ENCODE measurements around the gene SDR9C7. TPM values are rescaled to one million over a fixed set of nuclear protein-coding genes. Genes with fewer than 3 reads are reported as not detected.
"Not testable (repeated sequence)": the region's sequence is repeated elsewhere in the genome, so short reads cannot be mapped to it uniquely, and the experiment has no call there.

Gene SDR9C7
- total RNA-seq, 2 experiments from 2014 or later, result not detected

DNA sequence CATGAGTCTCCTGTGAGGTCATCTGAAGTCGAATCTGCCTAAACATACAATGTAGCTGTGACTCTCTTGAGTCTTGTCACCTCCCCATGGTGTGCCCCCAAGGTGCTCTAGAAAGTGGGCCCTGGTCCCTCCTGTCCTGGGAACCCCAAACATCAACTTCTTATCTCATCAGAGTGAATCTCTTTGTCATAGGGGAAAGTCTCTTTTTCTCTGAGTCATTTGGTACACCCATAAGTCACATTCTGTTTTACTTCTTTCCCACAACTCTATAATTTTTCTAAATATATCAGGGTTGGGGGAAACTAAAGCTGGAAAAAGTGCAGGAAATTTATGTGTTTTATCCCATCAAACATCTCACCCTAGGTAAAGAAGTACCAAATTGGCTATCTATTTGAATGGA is 12.9 kb downstream of the SDR9C7 start:
- no TSS peak for BruUV-seq (replicated peaks)
- DNase-seq (ENCODE audit: low spot score), result no peak
- Histone ChIP-seq H3K9me3 (ENCODE audit: low read length) (no peaks in the 10 kb centered on the region), H3K9me2 (ENCODE audit: insufficient read depth, low read length) (no peaks in the 10 kb centered on the region), H3K4me3 (ENCODE audit: low read depth, low read length, poor library complexity, severe bottlenecking) (no peak overlapping the region), H3K36me3 (ENCODE audit: insufficient read depth, low read length) (no peaks in the 10 kb centered on the region), H2AFZ (ENCODE audit: low read length) (no peak overlapping the region), H3K4me2 (ENCODE audit: low read length) (no peak overlapping the region), H4K20me1 (ENCODE audit: insufficient read depth, low read length) (no peaks in the 10 kb centered on the region), H3K79me2 (ENCODE audit: insufficient read depth, low read depth, low read length) (no peaks in the 10 kb centered on the region), H3K27ac (ENCODE audit: low read depth, low read length, poor library complexity, severe bottlenecking) (no peak overlapping the region), H3K4me1 (ENCODE audit: insufficient read depth, low read length, poor library complexity, severe bottlenecking) (no peaks in the 10 kb centered on the region)
- no peak for TF ChIP-seq EZH2phosphoT487 (IDR thresholded peaks at IDR 0.05; ENCODE audit: borderline replicate concordance, low read depth, low read length)
- TF ChIP-seq, protein P1, sequence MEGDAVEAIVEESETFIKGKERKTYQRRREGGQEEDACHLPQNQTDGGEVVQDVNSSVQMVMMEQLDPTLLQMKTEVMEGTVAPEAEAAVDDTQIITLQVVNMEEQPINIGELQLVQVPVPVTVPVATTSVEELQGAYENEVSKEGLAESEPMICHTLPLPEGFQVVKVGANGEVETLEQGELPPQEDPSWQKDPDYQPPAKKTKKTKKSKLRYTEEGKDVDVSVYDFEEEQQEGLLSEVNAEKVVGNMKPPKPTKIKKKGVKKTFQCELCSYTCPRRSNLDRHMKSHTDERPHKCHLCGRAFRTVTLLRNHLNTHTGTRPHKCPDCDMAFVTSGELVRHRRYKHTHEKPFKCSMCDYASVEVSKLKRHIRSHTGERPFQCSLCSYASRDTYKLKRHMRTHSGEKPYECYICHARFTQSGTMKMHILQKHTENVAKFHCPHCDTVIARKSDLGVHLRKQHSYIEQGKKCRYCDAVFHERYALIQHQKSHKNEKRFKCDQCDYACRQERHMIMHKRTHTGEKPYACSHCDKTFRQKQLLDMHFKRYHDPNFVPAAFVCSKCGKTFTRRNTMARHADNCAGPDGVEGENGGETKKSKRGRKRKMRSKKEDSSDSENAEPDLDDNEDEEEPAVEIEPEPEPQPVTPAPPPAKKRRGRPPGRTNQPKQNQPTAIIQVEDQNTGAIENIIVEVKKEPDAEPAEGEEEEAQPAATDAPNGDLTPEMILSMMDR (conservative IDR thresholded peaks at IDR 0.05; ENCODE audit: low read length), result no peak
- CTCF ChIA-PET (ENCODE audit: unreplicated experiment), result interaction anchor here (0.5 kb wide), 1 partner anchor 88 kb away, joined by 3 read pairs; no protein-coding TSS in a partner anchor
- intact Hi-C loops (cut with micrococcal nuclease; ENCODE audit: unreplicated experiment), result no loop called here
- POLR2A ChIA-PET, result no interaction called here

DNA sequence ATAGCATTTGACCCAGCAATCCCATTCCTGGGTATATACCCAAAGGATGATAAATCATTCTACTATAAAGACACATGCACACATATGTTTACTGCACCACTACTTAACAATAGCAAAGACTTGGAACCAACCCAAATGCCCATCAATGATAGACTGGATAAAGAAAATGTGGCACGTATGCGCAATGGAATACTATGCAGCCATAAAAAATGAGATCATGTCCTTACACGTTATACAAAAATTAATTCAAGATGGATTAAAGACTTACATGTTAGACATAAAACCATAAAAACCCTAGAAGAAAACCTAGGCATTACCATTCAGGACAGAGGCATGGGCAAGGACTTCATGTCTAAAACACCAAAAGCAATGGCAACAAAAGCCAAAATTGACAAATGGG is 16.1 kb downstream of the SDR9C7 start:
- DNase-seq (ENCODE audit: low spot score); H3K79me2 ChIP-seq (ENCODE audit: insufficient read depth, low read depth, low read length); H3K36me3 ChIP-seq (ENCODE audit: insufficient read depth, low read length); H3K9me2 ChIP-seq (ENCODE audit: insufficient read depth, low read length); POLR2A ChIA-PET; H2AFZ ChIP-seq (ENCODE audit: low read length); H3K27ac ChIP-seq (ENCODE audit: low read depth, low read length, poor library complexity, severe bottlenecking); BruUV-seq (replicated peaks); H3K4me3 ChIP-seq (ENCODE audit: low read depth, low read length, poor library complexity, severe bottlenecking); CTCF ChIA-PET (ENCODE audit: unreplicated experiment); H4K20me1 ChIP-seq (ENCODE audit: insufficient read depth, low read length); intact Hi-C loops (cut with micrococcal nuclease; ENCODE audit: unreplicated experiment); H3K9me3 ChIP-seq (ENCODE audit: low read length); H3K4me2 ChIP-seq (ENCODE audit: low read length); H3K4me1 ChIP-seq (ENCODE audit: insufficient read depth, low read length, poor library complexity, severe bottlenecking): not testable (repeated sequence)

DNA sequence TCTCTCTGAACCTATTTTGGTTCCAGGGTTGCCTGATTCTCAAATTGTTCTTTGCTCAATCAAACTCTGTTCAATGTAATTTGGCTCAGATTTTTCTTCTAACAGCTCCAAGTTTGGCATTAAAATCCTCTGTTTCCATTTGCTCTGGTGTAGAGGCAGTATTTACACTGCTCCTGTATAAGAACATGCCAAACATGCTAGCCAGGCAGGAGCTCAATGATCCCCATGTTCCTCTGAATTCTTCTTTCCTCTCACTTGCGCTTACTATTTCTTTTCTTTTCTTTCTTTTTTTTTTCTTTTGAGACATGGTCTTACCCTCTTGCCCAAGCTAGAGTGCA is 17.2 kb downstream of the SDR9C7 start:
- Histone ChIP-seq H3K4me1 (ENCODE audit: insufficient read depth, low read length, poor library complexity, severe bottlenecking) (no peaks in the 10 kb centered on the region), H3K9me3 (ENCODE audit: low read length) (no peaks in the 10 kb centered on the region), H2AFZ (ENCODE audit: low read length) (no peak overlapping the region), H3K9me2 (ENCODE audit: insufficient read depth, low read length) (no peaks in the 10 kb centered on the region), H4K20me1 (ENCODE audit: insufficient read depth, low read length) (no peaks in the 10 kb centered on the region), H3K27ac (ENCODE audit: low read depth, low read length, poor library complexity, severe bottlenecking) (no peak overlapping the region), H3K79me2 (ENCODE audit: insufficient read depth, low read depth, low read length) (no peaks in the 10 kb centered on the region), H3K4me2 (ENCODE audit: low read length) (no peak overlapping the region), H3K4me3 (ENCODE audit: low read depth, low read length, poor library complexity, severe bottlenecking) (no peak overlapping the region), H3K36me3 (ENCODE audit: insufficient read depth, low read length) (no peaks in the 10 kb centered on the region)
- no peak for TF ChIP-seq EZH2phosphoT487 (IDR thresholded peaks at IDR 0.05; ENCODE audit: borderline replicate concordance, low read depth, low read length)
- POLR2A ChIA-PET, result interaction anchor here (0.6 to 0.7 kb wide), 2 partner anchors 147 to 481 kb away, joined by 3 read pairs; no protein-coding TSS in a partner anchor
- CTCF ChIA-PET (ENCODE audit: unreplicated experiment), result no interaction called here
- intact Hi-C loops (cut with micrococcal nuclease; ENCODE audit: unreplicated experiment), result no loop called here
- DNase-seq (ENCODE audit: low spot score), result no peak
- no TSS peak for BruUV-seq (replicated peaks)

Data from OCI-LY7 (cell line).